ENCODE results near the gene ANTXRL.
A peak's percentile ranks its signal among the peaks of the same experiment; 100 is the strongest.
"Not testable (repeated sequence)": the region's sequence is repeated elsewhere in the genome, so short reads cannot be mapped to it uniquely, and the experiment has no call there.

Gene ANTXRL

DNA sequence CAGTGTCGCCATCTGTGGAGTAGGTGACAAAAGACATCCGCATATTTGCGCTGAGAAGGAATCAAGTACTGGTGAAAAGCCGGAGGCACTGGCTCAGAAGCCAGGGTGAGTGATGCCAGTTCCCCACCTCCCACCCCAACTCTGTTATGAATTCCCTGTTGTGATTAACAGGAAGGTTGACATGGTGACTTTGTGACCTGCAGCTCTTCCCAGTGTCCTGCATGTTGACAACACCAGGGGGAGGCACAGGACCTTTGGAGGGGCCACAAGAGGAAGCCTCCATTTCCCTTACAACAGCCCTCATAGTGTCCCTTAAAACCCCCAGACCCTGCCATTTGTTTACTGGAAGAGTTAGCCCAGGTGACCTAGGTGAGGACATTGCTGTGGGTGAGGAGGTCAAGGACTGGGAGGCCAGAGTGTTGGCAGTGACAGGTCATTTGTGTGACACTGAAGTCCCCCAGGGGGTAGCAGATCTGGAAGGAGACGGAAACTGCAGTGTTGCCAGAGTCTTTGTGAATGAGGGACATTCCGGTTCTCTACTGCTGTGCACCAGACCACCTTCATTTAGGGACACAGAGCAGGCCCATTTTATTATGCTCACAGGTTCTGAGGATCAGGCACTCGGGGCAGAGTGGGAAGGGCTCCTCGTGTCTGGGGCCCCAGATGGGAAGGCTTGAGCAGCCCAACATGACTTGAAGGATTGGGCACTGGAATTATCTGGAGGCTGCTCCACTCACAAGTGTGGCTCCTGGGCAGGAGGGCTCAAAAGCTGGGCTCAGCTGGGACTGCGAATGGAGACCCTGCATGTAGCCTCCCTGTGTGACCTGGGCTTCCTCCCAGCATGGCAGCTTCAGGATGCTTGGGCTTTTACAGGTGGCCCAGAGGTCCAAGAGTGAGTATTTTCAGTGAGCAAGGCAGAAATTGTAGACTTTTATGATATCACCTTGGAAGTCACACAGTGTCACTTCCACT lies 13.0 kb upstream of the ANTXRL start:
- DNase-seq (ENCODE audit: low read depth) = no peak
- H3K4me3 ChIP-seq (ENCODE audit: low read depth, low read length) = no peak overlapping the region
- TF ChIP-seq, protein P1, sequence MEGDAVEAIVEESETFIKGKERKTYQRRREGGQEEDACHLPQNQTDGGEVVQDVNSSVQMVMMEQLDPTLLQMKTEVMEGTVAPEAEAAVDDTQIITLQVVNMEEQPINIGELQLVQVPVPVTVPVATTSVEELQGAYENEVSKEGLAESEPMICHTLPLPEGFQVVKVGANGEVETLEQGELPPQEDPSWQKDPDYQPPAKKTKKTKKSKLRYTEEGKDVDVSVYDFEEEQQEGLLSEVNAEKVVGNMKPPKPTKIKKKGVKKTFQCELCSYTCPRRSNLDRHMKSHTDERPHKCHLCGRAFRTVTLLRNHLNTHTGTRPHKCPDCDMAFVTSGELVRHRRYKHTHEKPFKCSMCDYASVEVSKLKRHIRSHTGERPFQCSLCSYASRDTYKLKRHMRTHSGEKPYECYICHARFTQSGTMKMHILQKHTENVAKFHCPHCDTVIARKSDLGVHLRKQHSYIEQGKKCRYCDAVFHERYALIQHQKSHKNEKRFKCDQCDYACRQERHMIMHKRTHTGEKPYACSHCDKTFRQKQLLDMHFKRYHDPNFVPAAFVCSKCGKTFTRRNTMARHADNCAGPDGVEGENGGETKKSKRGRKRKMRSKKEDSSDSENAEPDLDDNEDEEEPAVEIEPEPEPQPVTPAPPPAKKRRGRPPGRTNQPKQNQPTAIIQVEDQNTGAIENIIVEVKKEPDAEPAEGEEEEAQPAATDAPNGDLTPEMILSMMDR (IDR thresholded peaks at IDR 0.05; ENCODE audit: control insufficient read depth, extremely low read depth, insufficient read depth) = peak; percentile 27; the same call in 1 of the 2 replicates

GRCh38 chr10:46277840-46278239 lies 9.0 kb upstream of the ANTXRL start:
- no peak for DNase-seq (ENCODE audit: low read depth)
- TF ChIP-seq, protein P1 (IDR thresholded peaks at IDR 0.05; ENCODE audit: control insufficient read depth, extremely low read depth, insufficient read depth) = no peak
- no peak overlapping the region for H3K4me3 ChIP-seq (ENCODE audit: low read depth, low read length)

GRCh38 chr10:46282421-46282831 lies 4.4 kb upstream of the ANTXRL start:
- H3K4me3 ChIP-seq (ENCODE audit: low read depth, low read length) = peak overlapping the region; percentile 50
- DNase-seq (ENCODE audit: low read depth) = not testable (repeated sequence)

GRCh38 chr10:46282842-46283574 lies 3.8 kb upstream of the ANTXRL start:
- TF ChIP-seq, protein P1 (IDR thresholded peaks at IDR 0.05; ENCODE audit: control insufficient read depth, extremely low read depth, insufficient read depth) = no peak
- H3K4me3 ChIP-seq (ENCODE audit: low read depth, low read length) = peak overlapping the region; percentile 50

GRCh38 chr10:46283580-46284285 lies 3.1 kb upstream of the ANTXRL start:
- peak overlapping the region; percentile 59 for H3K4me3 ChIP-seq (ENCODE audit: low read depth, low read length)
- TF ChIP-seq, protein P1 (IDR thresholded peaks at IDR 0.05; ENCODE audit: control insufficient read depth, extremely low read depth, insufficient read depth) = no peak
- no peak for DNase-seq (ENCODE audit: low read depth)

More at GRCh38 chr10:46282842-46283574, 3.8 kb upstream of the ANTXRL start:
- peak; percentile 52 for DNase-seq (ENCODE audit: low read depth)

DNA sequence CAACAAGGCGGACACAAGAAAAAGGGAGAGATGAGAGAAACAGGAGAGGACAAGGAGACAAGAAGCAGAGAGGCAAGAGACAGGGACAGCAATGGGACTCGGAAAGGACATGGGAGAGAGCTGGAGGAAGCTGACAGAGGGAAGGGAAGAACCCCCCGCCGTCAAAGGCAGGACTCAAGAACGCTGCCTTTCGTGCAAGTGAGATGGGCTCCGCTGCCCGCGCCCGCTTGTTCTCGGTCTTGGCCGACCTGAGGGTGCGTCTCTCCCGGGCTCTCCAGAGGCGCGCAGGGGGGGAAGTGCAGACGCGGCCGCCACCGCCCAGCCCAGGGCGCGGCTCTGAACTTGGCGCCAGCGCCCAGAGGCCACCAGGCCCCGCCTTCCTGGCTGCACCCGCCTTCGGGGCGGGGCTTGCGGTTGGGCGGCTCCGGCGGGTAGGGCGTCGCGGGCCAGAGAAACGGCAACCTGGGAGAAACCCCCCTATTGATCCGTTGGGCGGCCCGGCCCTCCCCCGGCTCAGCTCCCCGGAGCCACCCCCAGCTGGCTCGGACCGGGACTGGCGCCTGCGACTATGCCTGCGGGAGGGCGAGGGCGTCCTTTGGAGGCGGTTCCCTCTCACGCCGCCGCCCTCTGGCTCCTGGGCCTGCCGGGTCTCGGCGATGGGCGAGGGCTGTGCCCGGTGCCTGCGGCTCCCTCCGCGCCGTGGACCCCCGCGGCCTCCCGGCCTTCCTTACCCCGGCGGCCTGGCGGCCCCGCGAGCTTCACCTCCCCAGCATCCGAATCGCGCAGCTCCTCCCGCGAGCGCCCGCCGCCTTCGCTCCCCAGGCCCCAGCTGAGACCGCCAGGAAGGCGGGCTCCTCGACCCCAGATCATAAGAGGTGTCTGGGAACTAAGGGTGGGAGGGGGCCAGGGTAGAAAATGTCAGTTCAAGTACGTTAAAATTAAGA lies 2.2 kb upstream of the ANTXRL start:
- DNase-seq (ENCODE audit: low read depth) = peak; percentile 17
- peak overlapping the region; percentile 59 for H3K4me3 ChIP-seq (ENCODE audit: low read depth, low read length)
- TF ChIP-seq, protein P1 (IDR thresholded peaks at IDR 0.05; ENCODE audit: control insufficient read depth, extremely low read depth, insufficient read depth) = no peak

All from LNCaP clone FGC (cell line).